ENCODE measurements around the gene ADGRG6.
A peak's percentile ranks its signal among the peaks of the same experiment; 100 is the strongest.
"Not testable (repeated sequence)": the region's sequence is repeated elsewhere in the genome, so short reads cannot be mapped to it uniquely, and the experiment has no call there.

The ADGRG6 gene

DNA sequence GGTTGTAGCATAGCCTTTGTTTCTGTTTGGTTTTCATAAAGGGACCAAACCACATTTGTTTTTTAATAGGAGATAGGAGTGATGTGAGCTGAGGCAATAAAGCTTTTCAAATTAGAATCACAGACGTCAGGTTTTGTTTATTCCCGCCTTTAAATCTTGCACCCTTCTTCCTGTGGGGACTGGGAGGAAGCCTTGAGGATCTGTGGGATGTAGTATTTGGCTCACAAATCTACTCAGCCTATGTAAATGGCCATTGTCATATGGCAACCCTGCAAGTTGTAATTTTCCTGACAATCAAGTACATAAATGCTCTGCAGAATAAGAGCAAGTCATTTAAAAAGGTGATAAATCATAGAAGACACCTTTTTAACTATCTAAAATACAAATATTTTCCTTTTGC, 110.4 kb downstream of the ADGRG6 start:
- Histone ChIP-seq H3K9me3 (no peaks in the 10 kb centered on the region), H3K36me3 (replicated peaks) (no peaks in the 10 kb centered on the region), H3K27me3 (ENCODE audit: low read depth) (no peaks in the 10 kb centered on the region), H3K4me3 (no peak overlapping the region), H3K4me1 (peaks cover 15% of the 10 kb centered on the region)
- in situ Hi-C loops (cut with MboI; ENCODE audit: low sequenced_read_pairs), result no loop called here
- no peak for DNase-seq (ENCODE audit: low spot score in 2 of 2)

- Histone ChIP-seq H3K4me3 (no peak overlapping the region), H3K27me3 (ENCODE audit: low read depth) (no peaks in the 10 kb centered on the region), H3K9me3 (no peaks in the 10 kb centered on the region), H3K4me1 (peaks cover 18% of the 10 kb centered on the region), H3K36me3 (replicated peaks) (no peaks in the 10 kb centered on the region)
- in situ Hi-C loops (cut with MboI; ENCODE audit: low sequenced_read_pairs), result no loop called here
- no peak for DNase-seq (ENCODE audit: low spot score in 2 of 2)
Observed at GRCh38 chr6:142412658-142413057, 110.9 kb downstream of the ADGRG6 start.

DNA sequence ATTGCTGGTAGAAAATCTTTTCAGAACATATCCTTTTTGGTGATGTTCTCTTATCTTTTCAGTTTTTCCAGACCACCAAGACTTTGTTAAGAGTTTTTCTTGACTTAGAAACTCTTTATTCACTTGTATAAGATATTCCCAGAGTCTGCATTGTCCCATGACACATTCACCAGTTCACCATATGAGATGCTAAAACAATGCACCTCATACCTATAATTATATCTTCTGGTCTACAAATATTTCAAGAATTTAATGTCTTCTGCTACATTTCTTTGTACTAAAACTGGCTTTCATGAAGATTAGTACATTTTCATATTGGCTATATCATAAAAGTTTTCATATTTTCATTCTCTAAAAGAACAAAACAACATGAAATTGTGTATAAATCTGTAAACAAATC, 111.3 kb downstream of the ADGRG6 start:
- no peak for DNase-seq (ENCODE audit: low spot score in 2 of 2)
- Histone ChIP-seq H3K4me3 (no peak overlapping the region), H3K36me3 (replicated peaks) (no peaks in the 10 kb centered on the region), H3K9me3 (no peaks in the 10 kb centered on the region), H3K27me3 (ENCODE audit: low read depth) (no peaks in the 10 kb centered on the region), H3K4me1 (peaks cover 21% of the 10 kb centered on the region)
- in situ Hi-C loops (cut with MboI; ENCODE audit: low sequenced_read_pairs), result no loop called here

DNA sequence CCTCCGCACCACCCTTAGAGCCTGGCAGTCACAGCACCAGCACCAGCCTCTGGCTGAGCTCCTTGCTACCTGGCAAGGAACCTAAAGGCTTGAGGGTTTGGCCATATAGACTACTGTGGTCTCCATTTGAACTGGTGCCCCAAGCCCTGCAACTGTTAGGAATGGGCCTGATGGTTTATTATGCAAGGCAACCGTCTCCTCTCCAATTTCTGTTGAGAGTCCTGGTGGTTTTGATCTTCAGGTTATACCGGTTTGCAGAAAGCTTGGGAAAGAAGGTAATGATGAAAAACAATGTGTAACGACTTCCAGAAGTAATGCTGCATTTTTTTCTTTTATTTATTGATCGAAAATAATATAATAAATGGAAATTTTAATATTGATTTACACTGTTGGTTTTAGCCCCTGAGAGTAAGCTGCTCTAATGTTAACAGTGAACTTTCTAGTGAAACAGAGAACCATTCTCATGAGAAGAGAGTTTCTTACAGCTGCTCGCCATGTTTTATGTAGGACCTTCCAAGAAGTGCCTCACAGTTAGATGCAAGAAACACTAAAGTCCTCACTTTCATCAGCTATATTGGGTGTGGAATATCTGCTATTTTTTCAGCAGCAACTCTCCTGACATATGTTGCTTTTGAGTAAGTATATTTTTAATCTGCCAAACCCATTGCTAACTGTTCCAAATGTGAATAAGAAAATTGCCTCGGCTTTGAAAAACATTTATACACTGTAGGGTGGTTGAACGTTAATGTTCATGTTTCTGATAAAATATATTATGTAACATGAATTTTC, 112.8 kb downstream of the ADGRG6 start:
- H3K4me1 ChIP-seq, result peaks cover 21% of the 10 kb centered on the region
- H3K9me3 ChIP-seq, result no peaks in the 10 kb centered on the region
- in situ Hi-C loops (cut with MboI; ENCODE audit: low sequenced_read_pairs), result no loop called here
- no peak for DNase-seq (ENCODE audit: low spot score in 2 of 2)
- no peak overlapping the region for H3K4me3 ChIP-seq
- H3K27me3 ChIP-seq (ENCODE audit: low read depth), result no peaks in the 10 kb centered on the region
- no peaks in the 10 kb centered on the region for H3K36me3 ChIP-seq (replicated peaks)

- peak; percentile 28 to 29 for DNase-seq (ENCODE audit: low spot score in 2 of 2)
- H3K27me3 ChIP-seq (ENCODE audit: low read depth), result no peaks in the 10 kb centered on the region
- no peak overlapping the region for H3K4me3 ChIP-seq
- no peaks in the 10 kb centered on the region for H3K36me3 ChIP-seq (replicated peaks)
- in situ Hi-C loops (cut with MboI; ENCODE audit: low sequenced_read_pairs), result no loop called here
- H3K4me1 ChIP-seq, result peaks cover 26% of the 10 kb centered on the region
- no peaks in the 10 kb centered on the region for H3K9me3 ChIP-seq
Observed at GRCh38 chr6:142416179-142416578, 114.4 kb downstream of the ADGRG6 start.

- H3K27me3 ChIP-seq (ENCODE audit: low read depth), result no peaks in the 10 kb centered on the region
- no peaks in the 10 kb centered on the region for H3K36me3 ChIP-seq (replicated peaks)
- peaks cover 31% of the 10 kb centered on the region for H3K4me1 ChIP-seq
- in situ Hi-C loops (cut with MboI; ENCODE audit: low sequenced_read_pairs), result no loop called here
- no peaks in the 10 kb centered on the region for H3K9me3 ChIP-seq
- H3K4me3 ChIP-seq, result no peak overlapping the region
- no peak for DNase-seq (ENCODE audit: low spot score in 2 of 2)
Observed at GRCh38 chr6:142416686-142417085, 114.9 kb downstream of the ADGRG6 start.

DNA sequence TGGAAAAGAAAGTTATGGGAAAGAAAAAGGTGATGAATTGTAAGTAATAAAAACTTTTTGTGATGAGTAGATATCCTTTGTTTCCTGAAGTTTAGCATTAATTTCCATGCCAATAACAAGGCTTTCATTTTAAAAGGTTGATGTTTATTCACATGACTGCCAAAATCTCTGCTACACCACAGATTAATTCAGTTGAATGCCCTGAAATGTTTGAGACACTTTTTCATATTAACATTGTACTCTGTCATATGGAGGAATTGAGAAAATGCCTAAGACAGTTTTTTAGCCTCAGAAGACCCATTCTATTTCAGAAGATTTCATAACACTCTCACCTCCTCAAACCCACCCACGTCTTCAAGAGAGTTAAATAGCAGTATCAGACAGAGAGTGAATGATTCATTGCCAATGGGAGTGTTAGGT, 115.5 kb downstream of the ADGRG6 start:
- Histone ChIP-seq H3K36me3 (replicated peaks) (no peaks in the 10 kb centered on the region), H3K9me3 (no peaks in the 10 kb centered on the region), H3K4me3 (no peak overlapping the region), H3K4me1 (peaks cover 32% of the 10 kb centered on the region), H3K27me3 (ENCODE audit: low read depth) (no peaks in the 10 kb centered on the region)
- DNase-seq (ENCODE audit: low spot score in 2 of 2), result peak in 1 of 2 experiments; percentile 92
- in situ Hi-C loops (cut with MboI; ENCODE audit: low sequenced_read_pairs), result no loop called here

DNA sequence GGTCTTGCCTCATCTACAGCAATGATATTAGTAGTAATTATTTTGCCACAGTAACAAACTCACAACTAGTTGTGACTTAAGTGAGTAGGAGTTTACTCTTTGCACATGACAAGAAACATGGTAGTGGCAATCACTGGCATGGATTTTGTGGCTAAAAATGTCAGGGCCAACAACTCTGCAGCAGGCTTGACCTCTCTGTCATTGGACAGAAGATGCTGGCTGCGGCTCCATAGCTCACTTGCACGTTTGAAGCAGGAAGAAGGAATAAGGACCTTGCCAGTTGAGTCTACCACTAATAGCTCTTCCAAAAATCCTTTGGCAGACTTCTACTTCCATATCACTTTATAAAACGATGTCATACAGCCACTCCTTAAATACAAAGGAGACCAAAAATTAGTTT, 117.3 kb downstream of the ADGRG6 start:
- H3K4me1 ChIP-seq, result peaks cover 32% of the 10 kb centered on the region
- DNase-seq (ENCODE audit: low spot score in 2 of 2), result no peak
- in situ Hi-C loops (cut with MboI; ENCODE audit: low sequenced_read_pairs), result no loop called here
- no peaks in the 10 kb centered on the region for H3K9me3 ChIP-seq
- H3K4me3 ChIP-seq, result no peak overlapping the region
- H3K36me3 ChIP-seq (replicated peaks), result no peaks in the 10 kb centered on the region
- no peaks in the 10 kb centered on the region for H3K27me3 ChIP-seq (ENCODE audit: low read depth)

GRCh38 chr6:142420802-142421201, 119.0 kb downstream of the ADGRG6 start:
- H3K4me3 ChIP-seq, result no peak overlapping the region
- H3K27me3 ChIP-seq (ENCODE audit: low read depth), result no peaks in the 10 kb centered on the region
- no peak for DNase-seq (ENCODE audit: low spot score in 2 of 2)
- H3K9me3 ChIP-seq, result peaks cover 2% of the 10 kb centered on the region; the same call in 1 of the 2 replicates
- H3K36me3 ChIP-seq (replicated peaks), result no peaks in the 10 kb centered on the region
- in situ Hi-C loops (cut with MboI; ENCODE audit: low sequenced_read_pairs), result no loop called here
- H3K4me1 ChIP-seq, result peaks cover 29% of the 10 kb centered on the region

- in situ Hi-C loops (cut with MboI; ENCODE audit: low sequenced_read_pairs), result no loop called here
Observed at GRCh38 chr6:142421285-142422117, 119.7 kb downstream of the ADGRG6 start.

GRCh38 chr6:142426444-142427132, 124.8 kb downstream of the ADGRG6 start:
- H3K4me3 ChIP-seq; in situ Hi-C loops (cut with MboI; ENCODE audit: low sequenced_read_pairs); DNase-seq (ENCODE audit: low spot score in 2 of 2); H3K27me3 ChIP-seq (ENCODE audit: low read depth); H3K36me3 ChIP-seq (replicated peaks); H3K4me1 ChIP-seq; H3K9me3 ChIP-seq: not testable (repeated sequence)

More at GRCh38 chr6:142421285-142422117, 119.7 kb downstream of the ADGRG6 start:
- Histone ChIP-seq H3K4me1 (peaks cover 22% of the 10 kb centered on the region), H3K9me3 (peaks cover 2% of the 10 kb centered on the region; the same call in 1 of the 2 replicates), H3K4me3 (no peak overlapping the region), H3K36me3 (replicated peaks) (no peaks in the 10 kb centered on the region), H3K27me3 (ENCODE audit: low read depth) (no peaks in the 10 kb centered on the region)
- DNase-seq (ENCODE audit: low spot score in 2 of 2), result peak in 1 of 2 experiments; percentile 32

DNA sequence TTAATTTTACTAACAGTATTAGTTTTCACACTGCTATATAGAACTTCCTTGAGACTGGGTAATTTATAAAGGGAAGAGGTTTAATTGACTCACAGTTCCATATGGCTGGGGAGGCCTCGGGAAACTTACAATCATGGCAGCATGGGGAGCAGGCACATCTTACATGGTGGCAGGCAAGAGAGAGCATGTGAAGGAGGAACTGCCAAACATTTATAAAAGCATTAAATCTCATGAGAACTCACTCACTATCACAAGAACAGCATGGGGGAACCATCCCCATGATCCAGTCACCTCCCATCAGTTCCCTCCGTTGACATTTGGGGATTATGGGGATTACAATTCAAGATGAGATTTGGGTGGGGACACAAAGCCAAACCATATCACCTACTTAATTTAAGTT, 126.7 kb downstream of the ADGRG6 start:
- H3K4me1 ChIP-seq; in situ Hi-C loops (cut with MboI; ENCODE audit: low sequenced_read_pairs); H3K36me3 ChIP-seq (replicated peaks); DNase-seq (ENCODE audit: low spot score in 2 of 2); H3K4me3 ChIP-seq; H3K27me3 ChIP-seq (ENCODE audit: low read depth); H3K9me3 ChIP-seq: not testable (repeated sequence)

GRCh38 chr6:142429195-142429594, 127.4 kb downstream of the ADGRG6 start:
- H3K4me3 ChIP-seq, result no peak overlapping the region
- no peaks in the 10 kb centered on the region for H3K4me1 ChIP-seq
- peaks cover 2% of the 10 kb centered on the region; the same call in 1 of the 2 replicates for H3K9me3 ChIP-seq
- no peaks in the 10 kb centered on the region for H3K36me3 ChIP-seq (replicated peaks)
- in situ Hi-C loops (cut with MboI; ENCODE audit: low sequenced_read_pairs), result no loop called here
- 0 out of 2 replicates have a peak, but pooled peaks cover 2% of the 10 kb centered on the region for H3K27me3 ChIP-seq (ENCODE audit: low read depth)
- DNase-seq (ENCODE audit: low spot score in 2 of 2), result no peak

Measured in HAP-1 (cell line).